H1 (cell line): ENCODE data around the gene AP4B1. TPM values are rescaled to one million over a fixed set of nuclear protein-coding genes. Genes with fewer than 3 reads are reported as not detected.

ENCODE experiments used
- CTBP2 ChIP-seq: IDR thresholded peaks from 2 replicates; pipeline ENCODE4 v1.7.0; 2011; ENCODE audit warnings: borderline replicate concordance, mild to moderate bottlenecking, moderate library complexity, mixed read lengths, low read length; ENCODE audit not compliant: insufficient read depth, insufficient read length
- CTCF ChIP-seq, 3 experiments: IDR thresholded peaks; 1 replicate in 2 of 3; 2 replicates in 1 of 3; pipeline versions ENCODE4 v1.5.1 to v1.6.1; 2011; ENCODE audit warnings: low read length in 3 of 3, mild to moderate bottlenecking in 3 of 3, inconsistent platforms in 2 of 3, low read depth in 1 of 3, moderate library complexity in 1 of 3; ENCODE audit not compliant: insufficient read depth in 1 of 3; ENCODE audit errors: control extremely low read depth in 1 of 3
- KDM5A ChIP-seq: fragments of 200-600 bp; IDR thresholded peaks from 2 replicates; pipeline ENCODE4 v1.7.1; 2012; ENCODE audit warnings: mild to moderate bottlenecking, low read length, inconsistent platforms, mixed read lengths
- NRF1 ChIP-seq: IDR thresholded peaks from 2 replicates; pipeline ENCODE4 v1.6.1; 2011; ENCODE audit warnings: mild to moderate bottlenecking, low read depth, low read length, improper control_type of control experiment
- POLR2AphosphoS5 ChIP-seq: IDR thresholded peaks from 2 replicates; pipeline ENCODE4 v1.6.1; 2011; ENCODE audit warnings: low read depth, low read length
- RFX5 ChIP-seq: IDR thresholded peaks from 2 replicates; pipeline ENCODE4 v1.6.1; 2011; ENCODE audit warnings: low read depth, low read length, improper control_type of control experiment, borderline replicate concordance
- RNF2 ChIP-seq: fragments of 200-900, 300-1000 bp; sonication (generic); IDR thresholded peaks from 2 replicates; pipeline ENCODE4 v1.7.1; 2016; ENCODE audit warnings: borderline replicate concordance, low read depth, mild to moderate bottlenecking, antibody characterized with exemption, low read length; ENCODE audit not compliant: poor library complexity, severe bottlenecking; ENCODE audit errors: missing control alignments
- SP4 ChIP-seq: IDR thresholded peaks from 2 replicates; pipeline ENCODE4 v1.6.1; 2012; ENCODE audit warnings: low read length, inconsistent platforms
- TCF12 ChIP-seq: IDR thresholded peaks from 2 replicates; pipeline ENCODE4 v1.6.1; 2011; ENCODE audit warnings: low read depth, mild to moderate bottlenecking, low read length
- TEAD4 ChIP-seq: IDR thresholded peaks from 2 replicates; pipeline ENCODE4 v1.6.1; 2012; ENCODE audit warnings: low read depth, low read length, inconsistent platforms, mixed read lengths
- polyA plus RNA-seq, 7 experiments: library from polyadenylated mRNA; depleted of rRNA in 3 of 7; stranded (reverse) in 5 of 7; unstranded in 2 of 7; fragments of >200 nt in 5 of 7; fragments of 200-250 nt in 2 of 7; gene quantifications; 1 replicate in 5 of 7; 2 replicates in 1 of 7; 4 replicates in 1 of 7; pipeline versions ENCODE4 v1.2.1 to v1.2.3, GENCODE V29; 2011 to 2013; ENCODE audit warnings: missing spikeins in 2 of 7, mixed read lengths in 2 of 7
- total RNA-seq: library from RNA; stranded (reverse); fragmentation: NEBNext Ultra II Directional; extraction: Animal tissue kit (Norgen Biotek cat#: 25700); gene quantifications from 2 replicates; pipeline ENCODE4 v1.2.1, GENCODE V29; 2021

Gene AP4B1
- total and polyA plus RNA-seq, 2 of the 8 experiments (the other 6 are each of a cell fraction or from before 2014, with no cell fraction given), result 8.9 to 9.0 TPM

GRCh38 chr1:113871597-113872113, 32.9 kb downstream of the AP4B1 start, which contains the start of gene PTPN22 (continued):
- no peak for TF ChIP-seq CTCF (IDR thresholded peaks at IDR 0.05; ENCODE audit: control extremely low read depth in 1 of 3, insufficient read depth in 1 of 3, low read depth in 1 of 3, low read length in 3 of 3)
- TF ChIP-seq KDM5A, result no peak
- TF ChIP-seq POLR2AphosphoS5, result no peak
- TF ChIP-seq NRF1, result no peak
- TF ChIP-seq TEAD4, result no peak
- TF ChIP-seq RFX5, result no peak
- no peak for TF ChIP-seq TCF12
- TF ChIP-seq RNF2, result no peak
- no peak for TF ChIP-seq SP4
- TF ChIP-seq CTBP2, result no peak
- TF ChIP-seq, all 59 proteins: peak for 0
